ENCODE measurements around the gene SH3BP4. TPM values are rescaled to one million over a fixed set of nuclear protein-coding genes. Genes with fewer than 3 reads are reported as not detected.

SH3BP4 gene
- total RNA-seq, 4 donors from 2014 or later = 11.0 to 22.9 (median 18.7) TPM

GRCh38 chr2:235085476-235085875, 133.7 kb downstream of the SH3BP4 start:
- Histone ChIP-seq H3K27ac (no peak overlapping the region), H3K36me3 (no peaks in the 10 kb centered on the region), H3K4me3 (no peak overlapping the region), H3K27me3 (peaks cover 0 to 33% (median 0%) of the 10 kb centered on the region in 4 donors), H3K9me3 (no peaks in the 10 kb centered on the region), H3K4me1 (peaks cover 0 to 12% (median 6%) of the 10 kb centered on the region in 3 donors)
- intact Hi-C loops (cut with DNase I) = no loop called here
- no peak for DNase-seq
- 50 to 83% methylated on average over 1 of the region's 1 CpG for WGBS, 2 donors
- TF ChIP-seq CTCF (IDR thresholded peaks at IDR 0.05) (no peak), POLR2A (IDR thresholded peaks at IDR 0.05) (no peak)

GRCh38 chr2:235086481-235087184, 134.8 kb downstream of the SH3BP4 start:
- Histone ChIP-seq H3K4me1 (peaks cover 0 to 12% (median 6%) of the 10 kb centered on the region in 3 donors), H3K4me3 (no peak overlapping the region), H3K9me3 (no peaks in the 10 kb centered on the region), H3K36me3 (no peaks in the 10 kb centered on the region), H3K27ac (no peak overlapping the region), H3K27me3 (peaks cover 0 to 27% (median 0%) of the 10 kb centered on the region in 4 donors)
- DNase-seq = no peak
- 72 to 76% methylated on average over 15 of the region's 15 CpGs for WGBS, 2 donors
- TF ChIP-seq CTCF (IDR thresholded peaks at IDR 0.05) (no peak), POLR2A (IDR thresholded peaks at IDR 0.05) (no peak)
- intact Hi-C loops (cut with DNase I) = no loop called here

- TF ChIP-seq POLR2A (IDR thresholded peaks at IDR 0.05) (no peak), CTCF (IDR thresholded peaks at IDR 0.05) (no peak)
- Histone ChIP-seq H3K4me3 (peak overlapping the region in 1 of 4 donors; percentile 43), H3K36me3 (no peaks in the 10 kb centered on the region), H3K27ac (peak overlapping the region in 1 of 4 donors; percentile 6), H3K9me3 (no peaks in the 10 kb centered on the region), H3K27me3 (peaks cover 0 to 27% (median 0%) of the 10 kb centered on the region in 4 donors), H3K4me1 (peaks cover 0 to 12% (median 6%) of the 10 kb centered on the region in 3 donors)
- DNase-seq = no peak
- intact Hi-C loops (cut with DNase I) = no loop called here
- 18 to 29% methylated on average over 15 to 16 of the region's 17 CpGs for WGBS, 2 donors
Observed at GRCh38 chr2:235087832-235088495, 136.1 kb downstream of the SH3BP4 start.

GRCh38 chr2:235088496-235088921, 136.7 kb downstream of the SH3BP4 start:
- Histone ChIP-seq H3K27ac (peak overlapping the region in 1 of 4 donors; percentile 6), H3K4me3 (peak overlapping the region in 1 of 4 donors; percentile 43), H3K9me3 (no peaks in the 10 kb centered on the region), H3K27me3 (peaks cover 0 to 22% (median 0%) of the 10 kb centered on the region in 4 donors), H3K36me3 (no peaks in the 10 kb centered on the region), H3K4me1 (peaks cover 0 to 12% (median 6%) of the 10 kb centered on the region in 3 donors)
- 32 to 44% methylated on average over 7 to 9 of the region's 10 CpGs for WGBS, 2 donors
- TF ChIP-seq CTCF (IDR thresholded peaks at IDR 0.05) = no peak
- no peak for TF ChIP-seq POLR2A (IDR thresholded peaks at IDR 0.05)
- intact Hi-C loops (cut with DNase I) = no loop called here
- DNase-seq = no peak

- peaks cover 0 to 22% (median 0%) of the 10 kb centered on the region in 4 donors for H3K27me3 ChIP-seq
- no peaks in the 10 kb centered on the region for H3K9me3 ChIP-seq
- H3K36me3 ChIP-seq = no peaks in the 10 kb centered on the region
- TF ChIP-seq POLR2A (IDR thresholded peaks at IDR 0.05) (no peak), CTCF (IDR thresholded peaks at IDR 0.05) (no peak)
- no peak overlapping the region for H3K27ac ChIP-seq
- no peak overlapping the region for H3K4me3 ChIP-seq
- peaks cover 0 to 12% (median 6%) of the 10 kb centered on the region in 3 donors for H3K4me1 ChIP-seq
- DNase-seq = no peak
- 78 to 88% methylated on average over 2 to 4 of the region's 4 CpGs for WGBS, 2 donors
- intact Hi-C loops (cut with DNase I) = no loop called here
Observed at GRCh38 chr2:235091421-235091820, 139.6 kb downstream of the SH3BP4 start.

Measured in esophagus squamous epithelium (tissue), 5 donors.